ENCODE results near the gene FLT4. TPM values are rescaled to one million over a fixed set of nuclear protein-coding genes. Genes with fewer than 3 reads are reported as not detected.
"Not testable (repeated sequence)": the region's sequence is repeated elsewhere in the genome, so short reads cannot be mapped to it uniquely, and the experiment has no call there.

Gene FLT4
- total RNA-seq, 2 donors from 2014 or later: 6.9 to 7.9 TPM

DNA sequence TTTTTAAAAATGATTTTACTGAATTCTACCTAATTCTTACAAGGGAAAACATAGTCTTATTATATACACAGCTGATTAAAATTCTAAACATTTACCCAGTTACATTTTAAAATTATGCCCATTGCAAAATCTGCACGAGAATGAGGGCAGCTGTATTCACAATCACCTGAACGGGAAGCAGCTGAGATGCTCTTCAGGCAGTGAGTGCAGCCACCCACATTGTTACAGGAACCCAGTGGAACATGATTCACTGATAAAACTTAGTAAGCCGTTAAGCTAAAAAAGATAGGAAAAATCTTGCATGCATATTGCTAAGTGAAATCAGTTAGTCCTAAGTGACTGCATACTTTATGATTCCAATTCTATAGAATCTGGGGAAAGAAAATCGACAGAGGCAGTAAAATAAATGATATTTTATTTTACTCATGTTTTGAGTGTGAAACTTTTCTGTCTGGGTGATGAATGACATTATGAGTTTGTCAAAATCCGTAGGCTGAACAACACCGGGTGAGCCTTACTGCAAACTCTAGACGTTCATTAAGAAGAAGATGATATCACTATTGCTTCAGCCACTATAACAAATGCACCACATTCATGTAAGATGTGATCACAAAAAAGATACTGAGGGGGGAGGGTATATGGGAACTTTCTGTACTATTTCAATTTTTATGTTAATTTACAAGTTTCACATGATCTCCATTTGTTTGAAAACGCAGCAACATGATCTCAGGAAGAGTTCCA is 39.1 kb upstream of the FLT4 start:
- 83 to 85% methylated on average over 4 to 7 of the region's 8 CpGs for WGBS, 2 experiments (ENCODE audit: insufficient coverage in 1 of 2, insufficient read length in 1 of 2)
- Mint-ChIP-seq H3K4me3 (no peak overlapping the region), H3K27ac (no peak overlapping the region), H3K36me3 (ENCODE audit: low read depth) (no peaks in the 10 kb centered on the region), H3K9me3 (no peaks in the 10 kb centered on the region), H3K4me1 (peaks cover 11% of the 10 kb centered on the region), H3K27me3 (ENCODE audit: insufficient read depth) (peaks cover 48% of the 10 kb centered on the region)
- peaks cover 5% of the 10 kb centered on the region for H3K27me3 ChIP-seq (ENCODE audit: control insufficient read depth, insufficient read depth, low read length, poor library complexity, severe bottlenecking)
- no peak overlapping the region for H3K27ac ChIP-seq (ENCODE audit: low read depth, low read length)
- H3K4me3 ChIP-seq (ENCODE audit: low read length): no peak overlapping the region
- peak overlapping the region; percentile 22 for H3K9ac ChIP-seq (ENCODE audit: extremely low read depth, low read length, poor library complexity, severe bottlenecking)
- no peaks in the 10 kb centered on the region for H3K36me3 ChIP-seq (ENCODE audit: control insufficient read depth, insufficient read depth, low read length)
- no peak for DNase-seq
- H3K4me1 ChIP-seq (ENCODE audit: control insufficient read depth, insufficient read depth, low read length): no peaks in the 10 kb centered on the region
- H3K9me3 ChIP-seq (ENCODE audit: control insufficient read depth, low read length): no peaks in the 10 kb centered on the region
- TF ChIP-seq, protein P1, sequence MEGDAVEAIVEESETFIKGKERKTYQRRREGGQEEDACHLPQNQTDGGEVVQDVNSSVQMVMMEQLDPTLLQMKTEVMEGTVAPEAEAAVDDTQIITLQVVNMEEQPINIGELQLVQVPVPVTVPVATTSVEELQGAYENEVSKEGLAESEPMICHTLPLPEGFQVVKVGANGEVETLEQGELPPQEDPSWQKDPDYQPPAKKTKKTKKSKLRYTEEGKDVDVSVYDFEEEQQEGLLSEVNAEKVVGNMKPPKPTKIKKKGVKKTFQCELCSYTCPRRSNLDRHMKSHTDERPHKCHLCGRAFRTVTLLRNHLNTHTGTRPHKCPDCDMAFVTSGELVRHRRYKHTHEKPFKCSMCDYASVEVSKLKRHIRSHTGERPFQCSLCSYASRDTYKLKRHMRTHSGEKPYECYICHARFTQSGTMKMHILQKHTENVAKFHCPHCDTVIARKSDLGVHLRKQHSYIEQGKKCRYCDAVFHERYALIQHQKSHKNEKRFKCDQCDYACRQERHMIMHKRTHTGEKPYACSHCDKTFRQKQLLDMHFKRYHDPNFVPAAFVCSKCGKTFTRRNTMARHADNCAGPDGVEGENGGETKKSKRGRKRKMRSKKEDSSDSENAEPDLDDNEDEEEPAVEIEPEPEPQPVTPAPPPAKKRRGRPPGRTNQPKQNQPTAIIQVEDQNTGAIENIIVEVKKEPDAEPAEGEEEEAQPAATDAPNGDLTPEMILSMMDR (conservative IDR thresholded peaks at IDR 0.05): no peak

DNA sequence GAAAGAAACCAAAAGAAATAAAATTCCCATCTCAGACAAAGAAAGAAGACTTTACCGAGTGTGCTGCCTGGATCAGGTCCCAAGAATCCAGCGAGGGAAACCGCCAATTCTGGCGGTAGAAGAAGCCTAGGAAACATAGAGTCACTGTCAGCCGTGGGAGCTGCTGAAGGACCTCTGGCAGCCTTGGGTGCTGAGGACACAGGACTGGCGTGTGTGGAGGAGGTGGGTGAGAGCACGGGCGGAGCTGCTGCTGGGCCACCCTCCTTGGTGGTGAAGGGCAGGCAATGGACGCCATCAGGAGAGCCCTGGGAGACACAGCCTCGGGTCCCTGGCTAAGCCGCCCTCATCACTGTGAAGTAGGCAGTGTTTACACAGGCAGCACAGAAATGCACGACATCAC is 37.4 kb upstream of the FLT4 start:
- H3K9me3 Mint-ChIP-seq: not testable (repeated sequence)
- H3K27me3 Mint-ChIP-seq (ENCODE audit: insufficient read depth): peaks cover 39% of the 10 kb centered on the region

DNA sequence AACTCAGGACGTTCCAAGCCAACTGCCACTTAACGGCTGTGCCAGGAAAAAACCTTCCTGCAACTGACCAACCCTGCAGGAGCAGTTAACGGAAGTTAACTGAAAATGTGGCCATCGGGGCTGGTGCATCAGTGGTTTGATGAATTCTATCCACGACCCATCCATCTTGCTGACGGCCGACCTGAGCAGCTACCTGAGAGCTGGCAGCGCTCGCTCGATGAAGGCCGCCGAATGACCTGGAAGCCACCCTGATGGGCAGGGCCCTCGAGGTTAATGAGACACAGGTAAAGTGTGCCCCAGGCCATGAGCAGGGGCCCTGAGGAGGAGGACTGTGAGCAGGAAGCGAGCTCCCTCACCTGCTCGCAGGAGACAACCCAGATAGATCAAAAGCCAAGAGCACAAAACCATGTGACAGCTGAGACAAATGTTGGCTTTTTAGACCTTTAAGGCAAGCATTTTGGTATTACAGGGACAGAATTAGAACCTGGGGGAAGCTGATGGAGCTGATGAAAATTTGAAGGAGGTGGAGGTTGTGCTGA is 35.3 kb upstream of the FLT4 start:
- Mint-ChIP-seq H3K27ac (no peak overlapping the region), H3K27me3 (ENCODE audit: insufficient read depth) (peaks cover 40% of the 10 kb centered on the region), H3K36me3 (ENCODE audit: low read depth) (peaks cover 3% of the 10 kb centered on the region), H3K4me3 (no peak overlapping the region), H3K9me3 (peaks cover 12% of the 10 kb centered on the region), H3K4me1 (peaks cover 3% of the 10 kb centered on the region)
- H3K9ac ChIP-seq (ENCODE audit: extremely low read depth, low read length, poor library complexity, severe bottlenecking): no peak overlapping the region
- TF ChIP-seq, protein P1 (conservative IDR thresholded peaks at IDR 0.05): no peak
- 92 to 96% methylated on average over 13 to 15 of the region's 15 CpGs for WGBS, 2 experiments (ENCODE audit: insufficient coverage in 1 of 2, insufficient read length in 1 of 2)
- no peak for DNase-seq
- no peaks in the 10 kb centered on the region for H3K36me3 ChIP-seq (ENCODE audit: control insufficient read depth, insufficient read depth, low read length)
- H3K9me3 ChIP-seq (ENCODE audit: control insufficient read depth, low read length): peaks cover 5% of the 10 kb centered on the region
- H3K4me1 ChIP-seq (ENCODE audit: control insufficient read depth, insufficient read depth, low read length): no peaks in the 10 kb centered on the region
- no peaks in the 10 kb centered on the region for H3K27me3 ChIP-seq (ENCODE audit: control insufficient read depth, insufficient read depth, low read length, poor library complexity, severe bottlenecking)
- H3K27ac ChIP-seq (ENCODE audit: low read depth, low read length): no peak overlapping the region
- no peak overlapping the region for H3K4me3 ChIP-seq (ENCODE audit: low read length)

More for the DNA sequence above, 37.4 kb upstream of the FLT4 start:
- H3K9me3 ChIP-seq (ENCODE audit: control insufficient read depth, low read length); H3K4me3 ChIP-seq (ENCODE audit: low read length); DNase-seq; H3K36me3 ChIP-seq (ENCODE audit: control insufficient read depth, insufficient read depth, low read length); H3K27ac ChIP-seq (ENCODE audit: low read depth, low read length); H3K4me1 ChIP-seq (ENCODE audit: control insufficient read depth, insufficient read depth, low read length); H3K27ac Mint-ChIP-seq; H3K4me3 Mint-ChIP-seq; H3K9ac ChIP-seq (ENCODE audit: extremely low read depth, low read length, poor library complexity, severe bottlenecking); H3K27me3 ChIP-seq (ENCODE audit: control insufficient read depth, insufficient read depth, low read length, poor library complexity, severe bottlenecking); H3K36me3 Mint-ChIP-seq (ENCODE audit: low read depth): not testable (repeated sequence)
- WGBS, 2 experiments (ENCODE audit: insufficient coverage in 1 of 2, insufficient read length in 1 of 2): 81 to 89% methylated on average over 11 to 12 of the region's 12 CpGs
- peaks cover 11% of the 10 kb centered on the region for H3K4me1 Mint-ChIP-seq
